Diencephalon (tissue), 1 donor: ENCODE results near the gene SPRTN. TPM values are rescaled to one million over a fixed set of nuclear protein-coding genes. Genes with fewer than 3 reads are reported as not detected.

Source experiments
- total RNA-seq: library from RNA; depleted of rRNA; stranded (reverse); fragments of >200 nt; gene quantifications from one replicate; pipeline ENCODE4 v1.2.3, GENCODE V29; 2014

SPRTN gene
- total RNA-seq, result 18.5 TPM

GRCh38 chr1:231338270-231339128 lies at the start of gene SPRTN:
Gene SPRTN, plus strand, starts transcription at chr1:231338293. Its CDS starts 91 bp downstream, at chr1:231338384.

GRCh38 chr1:231337472-231338269 lies 422 bp upstream of the SPRTN start, which contains the start of gene EXOC8:
Gene EXOC8, minus strand, starts transcription at chr1:231337852. Its CDS starts 107 bp downstream, at chr1:231337745.

Other genes starting within 250 kb of the SPRTN start
- 29.3 TPM for gene TRIM67, start 176.2 kb upstream of the SPRTN start, total RNA-seq
- 59.3 TPM for gene GNPAT, start 97.1 kb upstream of the SPRTN start, total RNA-seq
- gene EXOC8, start 441 bp upstream of the SPRTN start, total RNA-seq, result 42.2 TPM
- gene EGLN1, start 84.0 kb downstream of the SPRTN start, total RNA-seq, result 90.2 TPM
- gene TSNAX, start 190.4 kb downstream of the SPRTN start, total RNA-seq, result 65.0 TPM